Erythroblast (primary cell): ENCODE measurements around the gene PDS5B.

ENCODE experiments used
- GATA1 ChIP-seq: IDR thresholded peaks from 2 replicates; pipeline ENCODE4 v1.6.1; 2011; ENCODE audit warnings: low read depth, mild to moderate bottlenecking, control low read depth, low read length, moderate library complexity
- POLR2A ChIP-seq: IDR thresholded peaks from 2 replicates; pipeline ENCODE4 v1.6.1; 2011; ENCODE audit warnings: mild to moderate bottlenecking, low read length

DNA sequence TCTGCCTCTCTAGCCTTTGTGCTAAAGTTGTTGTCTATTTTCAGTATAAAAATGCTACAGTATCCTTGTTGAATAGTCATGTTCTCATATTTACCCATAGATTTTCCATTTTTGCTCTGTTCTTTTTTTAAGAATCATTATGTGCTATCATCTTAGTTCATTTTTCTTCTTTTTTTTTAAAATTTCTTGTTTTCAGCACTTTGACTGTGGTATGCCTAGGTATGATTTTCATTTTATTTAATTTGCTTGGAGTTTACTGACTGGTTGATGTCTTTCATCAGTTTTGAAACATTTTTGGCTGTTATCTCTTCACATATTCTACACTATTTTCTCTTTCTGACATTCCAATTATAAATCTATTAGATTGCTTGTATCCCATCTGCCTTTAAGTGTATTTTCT is 192.9 kb downstream of the PDS5B start:
- TF ChIP-seq POLR2A (no peak), GATA1 (no peak)
